Measurements from ENCODE around the gene HSF2.
"Not testable (repeated sequence)": the region's sequence is repeated elsewhere in the genome, so short reads cannot be mapped to it uniquely, and the experiment has no call there.

The HSF2 gene

DNA sequence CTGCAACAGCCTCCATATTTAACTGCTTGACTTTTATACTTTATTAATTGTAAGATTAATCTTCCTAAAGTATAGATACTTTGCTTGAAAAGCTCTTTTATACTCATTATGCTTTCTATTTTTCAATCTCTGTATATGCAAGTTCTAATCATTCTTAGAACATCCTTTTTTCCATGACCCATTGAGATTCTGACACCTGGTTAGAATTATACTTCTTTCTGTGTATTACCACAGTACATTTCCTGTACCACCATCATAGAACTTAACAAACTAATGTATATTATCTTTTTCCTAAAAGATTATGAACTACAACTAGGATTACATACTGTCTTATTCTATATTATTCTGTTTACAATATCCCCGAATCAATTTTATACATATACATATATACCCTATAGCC is 58.6 kb downstream of the HSF2 start:
- no peak for DNase-seq

DNA sequence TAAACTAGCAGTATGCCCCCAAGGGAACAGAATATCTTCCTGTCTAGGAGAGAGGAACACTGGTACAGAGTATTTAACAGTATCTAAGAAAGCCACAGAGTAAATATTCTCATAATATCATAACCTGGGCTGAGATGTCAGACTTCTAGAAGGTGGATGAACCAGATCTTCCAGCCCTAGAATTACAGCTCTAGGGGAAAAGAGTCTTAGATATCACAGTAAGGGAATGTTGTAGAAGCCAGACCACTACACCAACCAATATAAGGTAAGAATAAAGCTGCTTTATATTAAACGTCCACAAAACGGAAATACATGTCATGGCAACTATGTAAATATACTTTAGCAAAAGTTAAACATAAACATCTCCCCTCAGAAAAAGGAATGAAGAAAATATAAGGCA is 59.8 kb downstream of the HSF2 start:
- no peak for DNase-seq

DNA sequence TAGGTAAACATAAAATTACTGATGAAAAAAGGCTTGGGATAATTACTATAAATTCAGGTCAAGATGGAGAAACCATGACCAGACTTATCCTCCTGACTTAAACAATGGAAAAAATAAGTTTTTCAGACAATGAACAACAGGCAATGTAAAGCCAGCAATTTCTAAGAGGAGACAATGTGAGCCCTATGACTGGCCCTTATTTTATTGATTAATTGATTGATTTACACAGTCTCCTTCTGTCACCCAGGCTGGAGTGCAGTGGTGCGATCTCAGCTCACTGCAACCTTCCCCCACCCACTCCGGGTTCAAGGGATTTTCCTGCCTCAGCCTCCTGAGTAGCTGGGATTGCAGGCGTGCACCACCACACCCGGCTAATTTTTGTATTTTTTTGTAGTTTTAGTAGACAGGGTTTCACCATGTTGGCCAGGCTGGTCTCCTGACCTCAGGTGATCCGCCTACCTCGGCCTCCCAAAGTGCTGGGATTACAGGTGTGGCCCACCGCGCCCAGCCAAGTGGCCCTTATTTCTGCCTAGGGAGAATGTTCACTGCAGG is 60.5 kb downstream of the HSF2 start:
- DNase-seq, result not testable (repeated sequence)

DNA sequence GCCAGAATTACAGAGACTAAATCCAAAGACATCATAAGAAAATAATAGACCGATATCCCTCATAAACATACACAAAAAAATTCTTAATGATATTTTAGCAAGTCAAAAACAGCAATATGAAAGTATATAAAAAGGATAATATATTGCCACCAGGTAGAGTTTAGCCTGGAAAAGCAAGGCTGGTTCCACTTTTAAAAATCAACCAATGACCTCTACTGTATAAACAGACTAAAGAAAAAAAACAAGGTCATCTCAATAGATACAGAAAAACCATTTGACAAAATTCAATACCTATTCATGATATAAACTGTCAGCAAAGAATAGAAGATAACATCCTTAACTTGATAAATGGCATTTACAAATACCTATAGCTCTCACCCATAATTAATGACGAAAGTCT is 62.4 kb downstream of the HSF2 start:
- DNase-seq, result no peak

DNA sequence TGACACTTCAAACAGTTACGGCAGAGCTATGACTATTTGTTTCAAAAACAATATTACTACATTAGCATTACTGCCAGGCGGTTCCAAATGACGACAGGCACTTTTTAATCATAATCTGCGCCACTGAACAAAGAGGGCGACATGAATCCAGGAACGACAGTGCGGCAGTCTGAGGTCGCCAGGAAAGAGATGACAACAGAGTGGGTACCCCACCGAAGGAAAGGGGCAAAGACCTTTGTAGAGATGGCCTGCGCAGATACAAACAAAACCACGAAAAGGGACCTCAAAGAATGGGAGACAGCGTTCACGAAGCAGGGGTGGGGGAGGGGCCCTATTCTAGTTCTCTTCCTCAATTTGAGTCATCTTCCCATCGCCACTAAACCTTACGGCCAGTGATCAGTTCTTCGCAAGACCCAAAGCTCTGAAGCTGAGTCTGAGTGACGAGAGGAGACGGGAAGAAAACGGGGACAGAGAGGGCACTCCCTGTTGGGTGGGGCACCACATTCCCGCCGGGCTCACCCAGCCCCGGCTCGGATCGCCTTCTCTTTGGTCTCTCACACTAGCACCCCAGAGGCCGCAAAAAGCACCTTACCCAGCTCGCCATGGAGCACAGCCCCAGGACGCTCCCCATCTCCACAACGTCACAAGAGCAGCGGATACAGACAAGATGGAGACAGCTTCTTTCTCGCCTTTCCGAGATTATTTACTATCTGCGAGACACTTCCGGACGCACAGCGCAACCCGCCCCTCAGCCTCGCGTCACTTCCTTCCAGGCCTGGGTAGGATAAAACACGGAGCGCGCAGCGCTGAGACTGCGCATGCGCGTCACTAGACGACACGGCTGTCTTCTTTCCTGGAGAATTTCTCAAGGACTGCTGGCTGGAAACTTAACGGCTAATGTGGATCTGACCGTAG is 71.9 kb downstream of the HSF2 start, which contains the start of gene SERINC1:
SERINC1 (minus strand) TSS at position 701 of the 915 bp plus-strand sequence; CDS start at position 631, 70 bp downstream.
- peak; percentile 95 for DNase-seq

DNA sequence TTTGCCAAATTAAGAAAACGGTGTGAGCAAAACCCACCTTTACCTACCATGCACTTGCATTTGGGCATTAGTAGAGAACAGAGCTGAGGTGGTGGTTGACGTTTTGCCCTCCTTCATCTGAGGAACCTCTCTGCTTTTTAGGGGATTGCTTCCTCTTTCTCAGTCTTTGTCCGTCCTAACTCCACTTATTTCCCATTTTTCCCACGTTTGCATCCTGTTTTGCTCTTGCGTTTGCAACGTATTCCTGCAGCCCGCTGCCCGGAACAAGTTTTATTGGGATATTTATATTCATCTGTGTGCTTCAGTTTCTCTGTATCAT is 72.5 kb downstream of the HSF2 start:
- no peak for DNase-seq

DNA sequence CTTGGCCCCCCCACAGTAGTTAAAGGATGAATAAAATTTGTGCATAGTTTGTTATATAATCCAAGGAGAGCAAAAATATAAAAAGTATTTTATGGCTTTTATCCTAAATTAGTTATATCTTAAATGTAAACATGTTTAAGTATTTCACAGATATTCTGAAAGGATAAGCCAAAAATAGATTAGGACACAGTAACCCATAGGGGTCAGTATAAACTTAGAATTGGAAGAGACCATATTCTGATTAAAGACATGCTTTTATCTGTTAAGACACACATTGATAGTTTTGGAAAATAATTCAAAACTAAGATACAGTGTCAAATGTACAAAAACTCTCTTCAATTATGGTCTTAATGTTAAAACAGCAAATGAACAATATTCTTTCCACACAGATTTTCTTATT is 76.7 kb downstream of the HSF2 start:
- peak; percentile 16 for DNase-seq

DNA sequence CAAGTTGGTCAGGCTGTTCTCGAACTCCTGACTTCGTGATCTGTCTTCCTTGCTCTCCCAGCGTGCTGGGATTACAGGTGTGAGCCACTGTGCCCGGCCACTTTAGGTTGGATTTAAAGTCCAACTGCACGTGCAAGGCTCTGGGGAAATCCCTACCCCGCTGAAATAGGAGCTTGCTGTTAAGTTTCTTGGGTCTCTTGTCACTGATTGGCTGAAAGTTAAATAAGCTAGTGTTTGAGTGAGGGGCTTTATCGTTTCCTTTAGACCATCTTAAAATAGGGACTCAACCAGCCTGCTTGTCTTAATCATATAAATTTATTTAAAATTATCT is 83.3 kb downstream of the HSF2 start:
- DNase-seq, result no peak
